Measurements from ENCODE around the gene OLA1. TPM values are rescaled to one million over a fixed set of nuclear protein-coding genes. Genes with fewer than 3 reads are reported as not detected.

The OLA1 gene
- polyA plus RNA-seq, 3 donors = 24.9 to 72.3 (median 71.9) TPM

GRCh38 chr2:174181368-174181767 is 67.0 kb downstream of the OLA1 start:
- 98% methylated on average over 5 of the region's 5 CpGs for WGBS (ENCODE audit: insufficient coverage)
- no peak overlapping the region for H3K4me3 Mint-ChIP-seq
- no peak overlapping the region for H3K27ac Mint-ChIP-seq
- intact Hi-C loops (cut with micrococcal nuclease) = no loop called here
- peaks cover 9 to 20% of the 10 kb centered on the region in 2 donors for H3K36me3 Mint-ChIP-seq
- no peak overlapping the region for H3K27ac ChIP-seq (ENCODE audit: low read depth in 1 of 2, low read length in 2 of 2)
- no peaks in the 10 kb centered on the region for H3K9me3 ChIP-seq (replicated peaks in 1 of 2; ENCODE audit: control insufficient read depth in 1 of 2, insufficient read depth in 1 of 2, low read length in 2 of 2)
- H4K20me1 ChIP-seq (ENCODE audit: insufficient read depth, low read length) = no peaks in the 10 kb centered on the region
- H3K4me1 Mint-ChIP-seq = peaks cover 8% of the 10 kb centered on the region
- DNase-seq = no peak
- no peak overlapping the region for H3K4me2 ChIP-seq (replicated peaks; ENCODE audit: extremely low read depth, low read length, poor library complexity, severe bottlenecking)
- no peak overlapping the region for H2AFZ ChIP-seq (ENCODE audit: insufficient read depth, low read depth, low read length, poor library complexity, severe bottlenecking)
- no peaks in the 10 kb centered on the region for H3K4me1 ChIP-seq (ENCODE audit: control insufficient read depth in 1 of 2, insufficient read depth in 2 of 2, low read length in 2 of 2)
- no peaks in the 10 kb centered on the region for H3K9me3 Mint-ChIP-seq
- no peaks in the 10 kb centered on the region for H3K27me3 ChIP-seq (ENCODE audit: control insufficient read depth in 2 of 2, insufficient read depth in 2 of 2, low read length in 2 of 2)
- H3K79me2 ChIP-seq (ENCODE audit: insufficient read depth, low read length) = no peaks in the 10 kb centered on the region
- peaks cover 0 to 13% of the 10 kb centered on the region in 2 donors for H3K36me3 ChIP-seq (replicated peaks in 1 of 2; ENCODE audit: control insufficient read depth in 1 of 2, insufficient read depth in 2 of 2, low read length in 2 of 2)
- no peak overlapping the region for H3K4me3 ChIP-seq (replicated peaks in 1 of 3; ENCODE audit: low read depth in 2 of 3, low read length in 3 of 3)
- no peak for TF ChIP-seq CTCF (IDR thresholded peaks at IDR 0.05)
- H3K27me3 Mint-ChIP-seq (ENCODE audit: low read depth in 3 of 3) = peaks cover 0 to 1% (median 0%) of the 10 kb centered on the region in 3 donors
- no peak overlapping the region for H3K9ac ChIP-seq (ENCODE audit: insufficient read depth, low read length, poor library complexity, severe bottlenecking)

- no peak overlapping the region for H3K4me3 Mint-ChIP-seq
- Histone ChIP-seq H4K20me1 (ENCODE audit: insufficient read depth, low read length) (no peaks in the 10 kb centered on the region), H3K9me3 (replicated peaks in 1 of 2; ENCODE audit: control insufficient read depth in 1 of 2, insufficient read depth in 1 of 2, low read length in 2 of 2) (peaks cover 0 to under 1% of the 10 kb centered on the region in 2 donors), H3K27ac (ENCODE audit: low read depth in 1 of 2, low read length in 2 of 2) (no peak overlapping the region), H3K36me3 (replicated peaks in 1 of 2; ENCODE audit: control insufficient read depth in 1 of 2, insufficient read depth in 2 of 2, low read length in 2 of 2) (peaks cover 0 to 15% of the 10 kb centered on the region in 2 donors), H3K4me3 (replicated peaks in 1 of 3; ENCODE audit: low read depth in 2 of 3, low read length in 3 of 3) (no peak overlapping the region), H2AFZ (ENCODE audit: insufficient read depth, low read depth, low read length, poor library complexity, severe bottlenecking) (no peak overlapping the region), H3K27me3 (ENCODE audit: control insufficient read depth in 2 of 2, insufficient read depth in 2 of 2, low read length in 2 of 2) (no peaks in the 10 kb centered on the region), H3K79me2 (ENCODE audit: insufficient read depth, low read length) (no peaks in the 10 kb centered on the region), H3K4me1 (ENCODE audit: control insufficient read depth in 1 of 2, insufficient read depth in 2 of 2, low read length in 2 of 2) (no peaks in the 10 kb centered on the region), H3K4me2 (replicated peaks; ENCODE audit: extremely low read depth, low read length, poor library complexity, severe bottlenecking) (no peak overlapping the region), H3K9ac (ENCODE audit: insufficient read depth, low read length, poor library complexity, severe bottlenecking) (no peak overlapping the region)
- H3K36me3 Mint-ChIP-seq = peaks cover 9 to 20% of the 10 kb centered on the region in 2 donors
- peaks cover 0 to 1% (median 0%) of the 10 kb centered on the region in 3 donors for H3K27me3 Mint-ChIP-seq (ENCODE audit: low read depth in 3 of 3)
- H3K27ac Mint-ChIP-seq = peak overlapping the region in 1 of 7 donors; percentile 22
- intact Hi-C loops (cut with micrococcal nuclease) = no loop called here
- DNase-seq = no peak
- H3K4me1 Mint-ChIP-seq = peaks cover 8% of the 10 kb centered on the region
- peaks cover 0 to 1% (median under 1%) of the 10 kb centered on the region in 7 donors for H3K9me3 Mint-ChIP-seq
- no peak for TF ChIP-seq CTCF (IDR thresholded peaks at IDR 0.05)
These were observed 67.6 kb downstream of the OLA1 start for GRCh38 chr2:174180726-174181236.
